Mesendoderm (in vitro differentiated cells): ENCODE data around the gene MANSC4.

Experiments used
- DNase-seq: peaks from one replicate; pipeline ENCODE4 v3.0.0; 2013
- H2AK5ac ChIP-seq: 2 replicates; pipeline ENCODE4 v1.6.1; 2013; ENCODE audit warnings: low read length, inconsistent platforms
- H2BK120ac ChIP-seq: 2 replicates; pipeline ENCODE4 v1.6.1; 2013; ENCODE audit warnings: low read depth, mild to moderate bottlenecking, low read length, moderate library complexity, mixed read lengths
- H2BK15ac ChIP-seq: replicated peaks from 2 replicates; pipeline ENCODE4 v1.6.1; 2013; ENCODE audit warnings: low read depth, mild to moderate bottlenecking, moderate library complexity
- H2BK5ac ChIP-seq: 2 replicates; pipeline ENCODE4 v1.6.1; 2013; ENCODE audit warnings: low read length, inconsistent platforms
- H3K18ac ChIP-seq: 2 replicates; pipeline ENCODE4 v1.6.1; 2013; ENCODE audit warnings: mild to moderate bottlenecking, low read length, mixed read lengths
- H3K23ac ChIP-seq: one replicate; pipeline ENCODE4 v1.6.1; 2013; ENCODE audit warnings: low read length
- H3K27ac ChIP-seq: 2 replicates; pipeline ENCODE4 v1.5.1; 2013; ENCODE audit warnings: low read depth, mild to moderate bottlenecking, inconsistent platforms, low read length, moderate library complexity
- H3K27me3 ChIP-seq: 2 replicates; pipeline ENCODE4 v1.6.1; 2013; ENCODE audit warnings: low read length, control low read depth, mild to moderate bottlenecking, inconsistent platforms; ENCODE audit not compliant: insufficient read depth, poor library complexity
- H3K36me3 ChIP-seq: 2 replicates; pipeline ENCODE4 v1.6.1; 2013; ENCODE audit warnings: low read length, inconsistent platforms; ENCODE audit not compliant: control insufficient read depth, insufficient read depth
- H3K4ac ChIP-seq: one replicate; pipeline ENCODE4 v1.6.1; 2013; ENCODE audit warnings: low read depth, mild to moderate bottlenecking, low read length, moderate library complexity
- H3K4me1 ChIP-seq: 2 replicates; pipeline ENCODE4 v1.6.1; 2013; ENCODE audit warnings: low read depth, low read length, inconsistent platforms; ENCODE audit not compliant: control insufficient read depth
- H3K4me2 ChIP-seq: 2 replicates; pipeline ENCODE4 v1.6.1; 2013; ENCODE audit warnings: low read length
- H3K4me3 ChIP-seq: 2 replicates; pipeline ENCODE4 v1.5.1; 2013; ENCODE audit warnings: mild to moderate bottlenecking, low read length
- H3K56ac ChIP-seq: one replicate; pipeline ENCODE4 v1.6.1; 2013; ENCODE audit warnings: low read length
- H3K79me1 ChIP-seq: 2 replicates; pipeline ENCODE4 v1.6.1; 2013; ENCODE audit warnings: low read length, inconsistent platforms
- H3K79me2 ChIP-seq: 2 replicates; pipeline ENCODE4 v1.6.1; 2013; ENCODE audit warnings: mild to moderate bottlenecking, low read length; ENCODE audit not compliant: control insufficient read depth, insufficient read depth
- H3K9ac ChIP-seq: 2 replicates; pipeline ENCODE4 v1.6.1; 2013; ENCODE audit warnings: low read length, inconsistent platforms
- H4K5ac ChIP-seq: one replicate; pipeline ENCODE4 v1.6.1; 2013; ENCODE audit warnings: low read length
- H4K8ac ChIP-seq: one replicate; pipeline ENCODE4 v1.6.1; 2013; ENCODE audit warnings: low read depth, mild to moderate bottlenecking, control low read depth, low read length, moderate library complexity
- WGBS: extraction: QIAGEN DNeasy Blood & Tissue Kit; methylation state at CpG from one replicate; pipeline ENCODE4 v1.1.7; 2013; ENCODE audit warnings: low lambda C conversion rate, missing lambda C conversion rate; ENCODE audit not compliant: insufficient coverage; ENCODE audit errors: extremely low coverage; 5-methylcytosine and 5-hydroxymethylcytosine counted together

Gene MANSC4

DNA sequence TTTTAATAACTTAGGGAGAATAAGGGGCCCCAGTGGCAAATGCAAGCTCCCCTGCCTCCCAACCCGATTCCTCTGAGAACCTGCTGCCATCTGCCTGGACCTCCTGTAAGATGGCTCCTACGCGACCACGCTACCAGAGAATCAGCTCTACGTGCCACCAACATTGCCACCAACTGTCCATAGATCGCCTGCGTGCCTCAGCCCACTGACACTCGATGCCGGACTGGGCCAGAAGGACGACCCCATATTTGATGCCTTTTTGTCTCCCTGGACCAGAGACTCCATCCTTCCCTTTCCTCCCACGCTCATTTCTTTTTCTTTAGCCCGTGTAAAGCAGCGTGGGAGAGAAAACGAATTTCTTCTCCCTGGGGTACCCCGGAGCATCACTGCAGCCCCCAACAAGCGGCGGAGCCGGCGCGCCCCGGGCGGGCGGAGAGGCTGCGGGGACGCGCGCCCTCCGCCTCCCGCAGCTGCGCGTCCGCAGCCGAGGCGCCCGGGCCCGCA, 568 bp downstream of the MANSC4 start:
- Histone ChIP-seq H2AK5ac (no peak overlapping the region), H4K5ac (no peak overlapping the region), H3K27me3 (no peaks in the 10 kb centered on the region), H2BK120ac (no peak overlapping the region), H3K79me1 (peaks cover 5% of the 10 kb centered on the region), H3K27ac (peak overlapping the region; percentile 92), H3K56ac (peak overlapping the region; percentile 99), H3K18ac (peak overlapping the region; percentile 62), H2BK15ac (no peak overlapping the region), H3K36me3 (no peaks in the 10 kb centered on the region), H3K4ac (peak overlapping the region; percentile 95), H4K8ac (no peak overlapping the region), H3K4me1 (peaks cover 5% of the 10 kb centered on the region), H3K4me2 (peak overlapping the region; percentile 69), H3K4me3 (peak overlapping the region; percentile 69), H3K23ac (no peak overlapping the region), H2BK5ac (no peak overlapping the region), H3K79me2 (peaks cover 20% of the 10 kb centered on the region), H3K9ac (peak overlapping the region; percentile 85)
- DNase-seq: peak; percentile 43
- WGBS: no CpG with 5 or more reads among the region's 36 CpGs

DNA sequence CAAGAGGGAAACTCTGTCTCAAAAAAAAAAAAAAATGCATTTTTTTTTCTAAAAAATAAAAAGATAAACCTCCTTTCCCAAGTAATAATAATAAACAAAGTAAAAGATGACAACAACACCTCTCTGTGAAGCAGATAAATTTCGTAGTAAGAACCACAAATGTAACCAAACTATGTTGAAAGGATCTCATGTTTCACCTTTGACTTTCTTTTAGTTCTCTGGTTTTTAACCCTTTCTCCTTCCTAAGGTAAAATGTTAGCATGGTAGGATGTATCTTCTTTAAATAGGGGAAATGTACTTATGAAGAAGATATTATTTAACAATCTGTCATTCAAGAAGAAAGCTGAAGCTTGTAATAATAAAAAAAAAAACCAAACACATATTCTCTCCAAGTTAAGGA, 1.8 kb downstream of the MANSC4 start:
- Histone ChIP-seq H3K9ac (no peak overlapping the region), H3K27ac (no peak overlapping the region), H3K79me2 (peaks cover 14% of the 10 kb centered on the region), H2BK120ac (no peak overlapping the region), H3K4ac (no peak overlapping the region), H3K27me3 (no peaks in the 10 kb centered on the region), H3K18ac (no peak overlapping the region), H3K56ac (no peak overlapping the region), H3K36me3 (no peaks in the 10 kb centered on the region), H3K4me2 (no peak overlapping the region), H3K79me1 (peaks cover 2% of the 10 kb centered on the region), H3K23ac (no peak overlapping the region), H3K4me3 (no peak overlapping the region), H4K5ac (no peak overlapping the region), H2BK5ac (no peak overlapping the region), H3K4me1 (peaks cover 5% of the 10 kb centered on the region), H2AK5ac (no peak overlapping the region), H4K8ac (no peak overlapping the region), H2BK15ac (no peak overlapping the region)
- DNase-seq: no peak
- WGBS: no CpG with 5 or more reads among the region's 1 CpG

DNA sequence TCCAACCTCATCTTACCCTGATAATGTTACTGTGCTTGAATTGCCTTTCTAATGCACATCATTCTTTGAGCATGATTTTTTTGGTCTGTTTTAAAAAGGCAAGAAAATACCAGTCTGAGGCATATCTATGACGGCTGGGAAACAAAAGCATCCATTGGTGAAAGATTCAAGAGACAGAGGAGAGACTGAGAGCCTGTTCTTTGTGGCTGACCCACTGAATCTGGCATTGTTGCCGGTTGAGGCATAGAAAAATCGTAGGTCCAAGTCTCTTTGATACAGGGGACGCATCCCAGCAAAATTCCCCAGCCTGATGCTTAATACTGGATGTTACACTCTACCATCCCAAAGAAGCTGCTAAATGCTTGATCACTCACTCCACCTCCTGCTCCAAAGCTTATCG, 2.9 kb downstream of the MANSC4 start:
- Histone ChIP-seq H3K56ac (no peak overlapping the region), H3K4ac (no peak overlapping the region), H3K18ac (no peak overlapping the region), H4K8ac (no peak overlapping the region), H3K9ac (no peak overlapping the region), H3K36me3 (no peaks in the 10 kb centered on the region), H2AK5ac (no peak overlapping the region), H4K5ac (no peak overlapping the region), H3K4me2 (no peak overlapping the region), H3K79me2 (peaks cover 10% of the 10 kb centered on the region), H3K23ac (no peak overlapping the region), H3K27me3 (no peaks in the 10 kb centered on the region), H2BK120ac (no peak overlapping the region), H2BK15ac (no peak overlapping the region), H3K79me1 (peaks cover 2% of the 10 kb centered on the region), H3K4me3 (no peak overlapping the region), H3K27ac (no peak overlapping the region), H2BK5ac (no peak overlapping the region), H3K4me1 (peaks cover 5% of the 10 kb centered on the region)
- no CpG with 5 or more reads among the region's 5 CpGs for whole genome bisulfite sequencing
- DNase-seq: no peak

DNA sequence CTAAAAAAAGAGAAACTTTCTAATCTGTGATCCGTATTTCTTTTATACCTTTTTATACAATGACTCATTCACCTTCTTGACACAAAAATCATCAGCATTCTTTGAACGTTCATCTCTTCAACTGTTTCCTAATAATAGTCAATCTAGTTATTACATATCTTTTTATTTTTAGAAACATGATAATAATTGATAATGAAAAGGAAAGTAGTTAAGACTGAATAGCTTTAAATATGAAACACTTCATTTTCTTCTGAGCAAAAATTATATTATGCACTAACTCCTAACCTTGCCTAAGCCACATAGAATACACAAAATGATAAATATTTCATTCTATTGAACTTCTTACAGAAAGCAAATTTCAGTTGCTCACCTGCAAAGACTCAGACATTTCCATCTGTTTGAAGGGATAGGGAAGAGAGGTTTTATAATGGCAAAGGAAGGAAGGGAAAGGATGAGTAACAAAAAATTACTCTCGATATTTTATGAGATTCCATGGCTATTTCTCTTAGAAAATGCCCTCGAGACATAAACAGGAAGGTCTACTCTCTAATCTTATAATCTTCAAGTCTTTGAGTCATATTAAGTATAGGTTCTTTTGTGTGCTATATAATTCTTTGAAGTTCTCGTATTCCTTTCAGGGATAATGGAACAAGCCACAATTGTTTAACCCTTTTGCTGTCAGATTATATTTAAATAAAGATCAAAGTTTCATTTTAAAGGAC, 7.5 kb downstream of the MANSC4 start:
- Histone ChIP-seq H3K9ac (no peak overlapping the region), H3K27ac (no peak overlapping the region), H3K4ac (no peak overlapping the region), H4K5ac (no peak overlapping the region), H3K4me3 (no peak overlapping the region), H3K4me1 (no peaks in the 10 kb centered on the region), H3K56ac (no peak overlapping the region), H3K23ac (no peak overlapping the region), H2AK5ac (no peak overlapping the region), H3K79me2 (no peaks in the 10 kb centered on the region), H3K4me2 (no peak overlapping the region), H4K8ac (no peak overlapping the region), H3K18ac (no peak overlapping the region), H2BK15ac (no peak overlapping the region), H2BK5ac (no peak overlapping the region), H3K36me3 (no peaks in the 10 kb centered on the region), H3K79me1 (no peaks in the 10 kb centered on the region), H3K27me3 (no peaks in the 10 kb centered on the region), H2BK120ac (no peak overlapping the region)
- WGBS: no CpG with 5 or more reads among the region's 5 CpGs
- no peak for DNase-seq

DNA sequence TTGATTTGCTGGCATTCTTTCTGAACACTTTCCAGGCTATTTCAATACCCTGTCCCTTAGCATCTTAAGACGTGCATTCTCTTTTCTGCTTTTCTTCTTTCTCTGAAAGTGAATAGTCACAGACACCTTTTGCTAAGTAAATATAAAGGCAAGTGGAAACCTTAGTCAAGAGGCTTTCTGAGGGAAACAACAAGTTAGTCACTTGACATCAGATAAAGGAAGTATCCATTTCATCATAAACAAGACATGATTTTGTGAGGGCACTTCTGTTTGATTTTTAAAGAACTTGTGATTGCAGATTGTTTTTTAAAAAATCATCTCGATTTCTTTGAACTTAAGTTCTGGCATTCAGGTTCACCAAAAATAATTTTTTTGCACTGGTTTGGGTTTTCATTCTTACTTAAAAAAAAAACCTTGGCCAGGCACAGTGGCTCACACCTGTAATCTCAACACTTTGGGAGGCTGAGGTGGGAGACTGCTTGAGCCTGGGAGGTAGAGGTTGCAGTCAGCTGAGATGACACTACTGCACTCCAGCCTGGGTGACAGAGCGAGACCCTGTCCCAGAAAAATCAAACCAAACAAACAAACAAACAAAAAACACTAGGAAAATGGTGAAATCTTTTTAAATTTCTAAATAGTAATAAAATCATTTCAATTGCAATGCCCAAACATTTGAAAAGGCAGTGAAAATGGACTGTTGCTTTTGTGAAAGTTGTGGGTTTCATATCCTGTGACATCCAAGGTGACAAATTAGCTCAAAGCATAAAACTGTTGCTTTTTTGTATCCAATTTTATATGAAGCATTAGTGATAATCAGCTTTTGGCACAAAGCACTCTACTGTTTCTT, 8.3 kb downstream of the MANSC4 start:
- no peak overlapping the region for H3K4me3 ChIP-seq
- no peaks in the 10 kb centered on the region for H3K79me1 ChIP-seq
- H3K4me2 ChIP-seq: no peak overlapping the region
- DNase-seq: no peak
- H3K56ac ChIP-seq: no peak overlapping the region
- H3K27me3 ChIP-seq: no peaks in the 10 kb centered on the region
- H2BK5ac ChIP-seq: no peak overlapping the region
- no peaks in the 10 kb centered on the region for H3K79me2 ChIP-seq
- no peaks in the 10 kb centered on the region for H3K36me3 ChIP-seq
- H3K23ac ChIP-seq: no peak overlapping the region
- no peaks in the 10 kb centered on the region for H3K4me1 ChIP-seq
- no peak overlapping the region for H2BK15ac ChIP-seq
- no peak overlapping the region for H3K27ac ChIP-seq
- no peak overlapping the region for H3K9ac ChIP-seq
- H3K18ac ChIP-seq: no peak overlapping the region
- H2BK120ac ChIP-seq: no peak overlapping the region
- no peak overlapping the region for H3K4ac ChIP-seq
- H2AK5ac ChIP-seq: no peak overlapping the region
- H4K5ac ChIP-seq: no peak overlapping the region
- no peak overlapping the region for H4K8ac ChIP-seq
- WGBS: no CpG with 5 or more reads among the region's 3 CpGs
